WTC11 (cell line): ENCODE results near the gene PMFBP1. TPM values are rescaled to one million over a fixed set of nuclear protein-coding genes. Genes with fewer than 3 reads are reported as not detected.

Experiments used
- ATAC-seq: fragments of 200-7000 bp; cut with Tn5 transposase; 2 replicates; pipeline ENCODE4 v1.10.0; 2021; ENCODE audit warnings: mild to moderate bottlenecking, moderate library complexity
- CTCF ChIA-PET: fragments of 300-600 bp; sonication (Branson Sonifier 250); formaldehyde crosslinking; loops from one replicate; lab custom pipeline; 2021; ENCODE audit warnings: antibody characterized with exemption; lab: Charles Lee
- POLR2A ChIA-PET: fragments of 350-600 bp; sonication (Branson Sonifier 250); formaldehyde crosslinking; loops from one replicate; lab custom pipeline; 2021; ENCODE audit warnings: antibody characterized with exemption; lab: Charles Lee
- DNase-seq: peaks from one replicate; pipeline ENCODE4 v3.0.0; 2021; ENCODE audit warnings: low spot score
- H3K27ac Mint-ChIP-seq: 2 replicates; pipeline ENCODE4 v1.8.0; 2021; ENCODE audit warnings: mixed read lengths
- H3K27me3 Mint-ChIP-seq: 2 replicates; pipeline ENCODE4 v1.8.0; 2021; ENCODE audit warnings: low read depth, mild to moderate bottlenecking, moderate library complexity, mixed read lengths
- H3K36me3 Mint-ChIP-seq: 2 replicates; pipeline ENCODE4 v1.8.0; 2021; ENCODE audit warnings: mixed read lengths
- H3K4me1 Mint-ChIP-seq: 2 replicates; pipeline ENCODE4 v1.8.0; 2022; ENCODE audit warnings: mixed read lengths
- H3K4me3 Mint-ChIP-seq: 2 replicates; pipeline ENCODE4 v1.8.0; 2021; ENCODE audit warnings: mild to moderate bottlenecking, moderate library complexity, mixed read lengths
- H3K9me3 Mint-ChIP-seq: 2 replicates; pipeline ENCODE4 v1.8.0; 2021; ENCODE audit warnings: mixed read lengths
- ETV6 ChIP-seq: sonication (generic); formaldehyde crosslinking; IDR thresholded peaks from 2 replicates; pipeline ENCODE4 v1.8.1; 2022; ENCODE audit warnings: mild to moderate bottlenecking, missing genetic modification reagents
- FOXK1 ChIP-seq: sonication (generic); formaldehyde crosslinking; IDR thresholded peaks from 2 replicates; pipeline ENCODE4 v1.8.0; 2022; ENCODE audit warnings: mild to moderate bottlenecking, moderate library complexity, missing genetic modification reagents
- FOXP1 ChIP-seq: sonication (generic); formaldehyde crosslinking; IDR thresholded peaks from 2 replicates; pipeline ENCODE4 v1.8.0; 2022; ENCODE audit warnings: missing genetic modification reagents, mild to moderate bottlenecking, moderate library complexity, borderline replicate concordance
- GRHL2 ChIP-seq: fragments of 250-450 bp; sonication (Bioruptor Pico); IDR thresholded peaks from 2 replicates; pipeline ENCODE4 v1.8.0; 2022; ENCODE audit warnings: mild to moderate bottlenecking, moderate library complexity; ENCODE audit not compliant: insufficient replicate concordance, severe bottlenecking
- GTF2I ChIP-seq: fragments of 250-450 bp; sonication (Bioruptor Pico); conservative IDR thresholded peaks from 2 replicates; pipeline ENCODE4 v1.4.0; 2021; ENCODE audit warnings: mild to moderate bottlenecking
- IRF2 ChIP-seq: sonication (generic); formaldehyde crosslinking; IDR thresholded peaks from 2 replicates; pipeline ENCODE4 v1.8.0; 2022; ENCODE audit warnings: low read depth, missing genetic modification reagents, borderline replicate concordance
- JAZF1 ChIP-seq: fragments of 250-450 bp; sonication (Bioruptor Pico); IDR thresholded peaks from 2 replicates; pipeline ENCODE4 v1.9.0; 2021; ENCODE audit warnings: moderate library complexity, mild to moderate bottlenecking, inconsistent platforms
- NFE2L1 ChIP-seq: sonication (generic); formaldehyde crosslinking; IDR thresholded peaks from 2 replicates; pipeline ENCODE4 v1.8.1; 2023; ENCODE audit warnings: missing genetic modification reagents
- NR2C2 ChIP-seq: sonication (generic); formaldehyde crosslinking; IDR thresholded peaks from 2 replicates; pipeline ENCODE4 v1.8.0; 2022; ENCODE audit warnings: mild to moderate bottlenecking, missing genetic modification reagents
- OVOL2 ChIP-seq: fragments of 250-450 bp; sonication (Bioruptor Pico); IDR thresholded peaks from 2 replicates; pipeline ENCODE4 v1.9.0; 2021; ENCODE audit warnings: mild to moderate bottlenecking, borderline replicate concordance
- RELA ChIP-seq: sonication (generic); formaldehyde crosslinking; IDR thresholded peaks from 2 replicates; pipeline ENCODE4 v1.8.1; 2022; ENCODE audit warnings: missing genetic modification reagents, mild to moderate bottlenecking, borderline replicate concordance
- SOX15 ChIP-seq: fragments of 250-450 bp; sonication (Bioruptor Pico); IDR thresholded peaks from 2 replicates; pipeline ENCODE4 v1.9.0; 2021; ENCODE audit warnings: mild to moderate bottlenecking
- ZNF138 ChIP-seq: sonication (generic); formaldehyde crosslinking; conservative IDR thresholded peaks from 2 replicates; pipeline ENCODE4 v1.8.1; 2022; ENCODE audit warnings: mild to moderate bottlenecking, moderate library complexity, missing genetic modification reagents
- ZNF263 ChIP-seq: sonication (generic); formaldehyde crosslinking; IDR thresholded peaks from 2 replicates; pipeline ENCODE4 v1.8.1; 2022; ENCODE audit warnings: low read depth, mild to moderate bottlenecking, moderate library complexity, missing genetic modification reagents
- ZNF423 ChIP-seq: fragments of 250-450 bp; sonication (Bioruptor Pico); IDR thresholded peaks from 2 replicates; pipeline ENCODE4 v2.1.2; 2022; ENCODE audit warnings: mild to moderate bottlenecking, moderate library complexity
- total RNA-seq: library from RNA; stranded (reverse); gene quantifications from 3 replicates; pipeline ENCODE4 v1.2.3, GENCODE V29; 2021
- TF ChIP-seq, protein P1 (sequence below): fragments of 250-450 bp; sonication (Bioruptor Pico); IDR thresholded peaks from 2 replicates; pipeline ENCODE4 v1.8.0; 2021; ENCODE audit warnings: mild to moderate bottlenecking
- TF ChIP-seq, protein P2 (sequence below): sonication (generic); formaldehyde crosslinking; IDR thresholded peaks from 2 replicates; pipeline ENCODE4 v1.8.1; 2022; ENCODE audit warnings: mild to moderate bottlenecking, moderate library complexity, missing genetic modification reagents
- TF ChIP-seq, protein P3 (sequence below): sonication (generic); formaldehyde crosslinking; IDR thresholded peaks from 2 replicates; pipeline ENCODE4 v1.8.1; 2023; ENCODE audit warnings: mild to moderate bottlenecking, missing genetic modification reagents
- TF ChIP-seq, protein P4 (sequence below): sonication (generic); formaldehyde crosslinking; IDR thresholded peaks from 2 replicates; pipeline ENCODE4 v1.8.1; 2022; ENCODE audit warnings: missing genetic modification reagents, borderline replicate concordance
- TF ChIP-seq, protein P5 (sequence below): sonication (generic); formaldehyde crosslinking; IDR thresholded peaks from 2 replicates; pipeline ENCODE4 v1.8.0; 2023; ENCODE audit warnings: missing genetic modification reagents
- TF ChIP-seq, protein P6 (sequence below): sonication (generic); formaldehyde crosslinking; IDR thresholded peaks from 2 replicates; pipeline ENCODE4 v1.8.0; 2022; ENCODE audit warnings: mild to moderate bottlenecking, missing genetic modification reagents
- TF ChIP-seq, protein P7 (sequence below): sonication (generic); formaldehyde crosslinking; conservative IDR thresholded peaks from 2 replicates; pipeline ENCODE4 v1.8.1; 2022; ENCODE audit warnings: mild to moderate bottlenecking, missing genetic modification reagents
- TF ChIP-seq, protein P8 (sequence below): sonication (generic); formaldehyde crosslinking; IDR thresholded peaks from 2 replicates; pipeline ENCODE4 v1.8.1; 2022; ENCODE audit warnings: mild to moderate bottlenecking, missing genetic modification reagents, moderate library complexity, borderline replicate concordance

PMFBP1 gene
- total RNA-seq, 1 experiment from 2014 or later = 1.9 TPM

DNA sequence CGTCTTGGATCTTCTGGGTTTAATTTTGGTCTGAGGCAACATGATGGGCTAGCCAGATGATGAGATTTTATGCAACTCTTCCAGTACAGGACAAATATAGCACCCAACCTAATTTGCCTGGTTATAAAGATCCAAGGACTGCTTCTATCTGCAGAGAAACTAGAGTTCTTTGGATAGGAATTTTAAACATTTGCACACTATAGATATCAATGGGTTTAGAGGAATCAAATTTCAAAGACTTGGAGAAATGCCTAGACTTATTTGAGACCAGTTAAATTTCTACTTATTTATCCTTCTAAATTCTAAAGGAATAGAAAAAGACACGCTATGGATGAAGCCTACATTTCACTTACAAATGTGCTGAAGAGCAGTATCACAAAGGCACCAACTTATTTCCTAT is 12.6 kb downstream of the PMFBP1 start:
- POLR2A ChIA-PET = no interaction called here
- H3K9me3 Mint-ChIP-seq = peaks cover 8% of the 10 kb centered on the region
- H3K27me3 Mint-ChIP-seq = peaks cover 14% of the 10 kb centered on the region
- no peak for DNase-seq
- peaks cover 14% of the 10 kb centered on the region for H3K4me1 Mint-ChIP-seq
- peaks cover 4% of the 10 kb centered on the region for H3K36me3 Mint-ChIP-seq
- H3K4me3 Mint-ChIP-seq = no peak overlapping the region
- H3K27ac Mint-ChIP-seq = no peak overlapping the region
- CTCF ChIA-PET = no interaction called here
- no peak for ATAC-seq
- TF ChIP-seq ETV6 (CRISPR knock-in tag) (no peak), FOXP1 (CRISPR knock-in tag) (no peak), SOX15 (CRISPR knock-in tag) (no peak)
- TF ChIP-seq, protein P1, sequence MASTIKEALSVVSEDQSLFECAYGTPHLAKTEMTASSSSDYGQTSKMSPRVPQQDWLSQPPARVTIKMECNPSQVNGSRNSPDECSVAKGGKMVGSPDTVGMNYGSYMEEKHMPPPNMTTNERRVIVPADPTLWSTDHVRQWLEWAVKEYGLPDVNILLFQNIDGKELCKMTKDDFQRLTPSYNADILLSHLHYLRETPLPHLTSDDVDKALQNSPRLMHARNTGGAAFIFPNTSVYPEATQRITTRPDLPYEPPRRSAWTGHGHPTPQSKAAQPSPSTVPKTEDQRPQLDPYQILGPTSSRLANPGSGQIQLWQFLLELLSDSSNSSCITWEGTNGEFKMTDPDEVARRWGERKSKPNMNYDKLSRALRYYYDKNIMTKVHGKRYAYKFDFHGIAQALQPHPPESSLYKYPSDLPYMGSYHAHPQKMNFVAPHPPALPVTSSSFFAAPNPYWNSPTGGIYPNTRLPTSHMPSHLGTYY (CRISPR knock-in tag) = no peak

DNA sequence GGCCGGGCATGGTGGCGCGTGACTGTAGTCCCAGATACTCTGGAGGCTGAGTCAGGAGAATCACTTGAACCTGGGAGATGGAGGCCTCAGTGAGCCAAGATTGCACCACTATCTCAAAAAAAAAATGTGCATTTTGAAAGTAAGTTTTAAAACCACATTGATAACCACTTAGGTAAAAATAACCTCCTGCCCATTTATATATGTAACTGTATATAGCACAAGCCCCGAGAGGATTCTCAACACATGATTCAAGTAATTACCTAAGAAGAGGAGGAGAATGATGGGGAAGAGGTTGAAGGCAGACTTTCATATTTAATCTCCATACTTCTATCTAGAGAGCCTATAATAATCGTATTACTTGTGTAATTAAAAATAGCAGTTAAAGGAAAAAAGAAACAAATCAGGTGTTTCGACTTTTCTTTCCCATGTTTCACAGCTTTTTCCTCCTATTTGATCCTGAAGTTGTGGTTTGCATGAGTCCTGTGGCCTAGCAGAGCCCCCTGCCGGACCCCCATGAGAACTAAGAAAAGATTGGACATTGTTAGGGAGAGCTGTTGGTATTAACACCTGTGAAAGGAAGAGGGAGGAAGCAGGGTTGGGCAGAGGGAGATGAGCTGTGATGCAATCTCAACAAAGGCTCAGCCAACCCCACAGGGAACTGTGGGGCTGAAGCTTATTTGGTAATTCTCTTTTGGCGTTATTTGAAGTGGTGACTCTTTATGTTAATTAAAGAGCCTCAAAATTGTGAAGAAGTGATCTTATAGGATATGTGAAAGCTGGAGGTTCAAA is 22.1 kb downstream of the PMFBP1 start:
- no peak for TF ChIP-seq NR2C2 (CRISPR knock-in tag)
- no peak for TF ChIP-seq RELA (CRISPR knock-in tag)
- Mint-ChIP-seq H3K4me3 (no peak overlapping the region), H3K27ac (no peak overlapping the region), H3K9me3 (peaks cover 7% of the 10 kb centered on the region), H3K4me1 (peaks cover 6% of the 10 kb centered on the region), H3K36me3 (0 out of 2 replicates have a peak, but pooled peaks cover 5% of the 10 kb centered on the region), H3K27me3 (peaks cover 8% of the 10 kb centered on the region; the same call in 1 of the 2 replicates)
- DNase-seq (peak; percentile 38), ATAC-seq (peak; percentile 98)
- POLR2A ChIA-PET = interaction anchor here (1.2 kb wide), 1 partner anchor 25 kb away, joined by 8 read pairs; no protein-coding TSS in a partner anchor
- CTCF ChIA-PET = interaction anchor here (0.5 to 2.4 kb wide), 16 partner anchors 12 to 1027 kb away, joined by 3 to 68 read pairs (median 4); partner anchors contain the start of genes DHX38, TXNL4B and ZNF821

DNA sequence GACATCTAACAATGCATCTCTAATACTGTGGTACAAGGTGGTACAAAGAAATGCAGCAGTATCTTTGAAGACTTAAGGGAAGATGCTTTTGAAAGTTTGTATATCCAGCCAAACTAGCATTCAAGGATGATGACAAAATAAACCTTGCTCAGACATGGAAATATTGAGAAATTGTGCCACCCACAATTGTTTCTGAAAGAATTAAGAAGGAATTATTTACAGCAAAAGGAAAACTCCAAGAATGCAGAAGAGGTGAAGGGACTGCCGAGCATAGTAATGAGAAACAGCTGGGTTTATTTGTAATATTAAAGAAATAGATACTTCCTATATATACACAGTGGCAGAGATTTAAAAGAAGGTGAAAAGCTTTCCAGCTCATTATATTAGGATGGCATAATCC is 29.5 kb downstream of the PMFBP1 start:
- 0 out of 2 replicates have a peak, but pooled peaks cover 3% of the 10 kb centered on the region for H3K36me3 Mint-ChIP-seq
- TF ChIP-seq, protein P2, sequence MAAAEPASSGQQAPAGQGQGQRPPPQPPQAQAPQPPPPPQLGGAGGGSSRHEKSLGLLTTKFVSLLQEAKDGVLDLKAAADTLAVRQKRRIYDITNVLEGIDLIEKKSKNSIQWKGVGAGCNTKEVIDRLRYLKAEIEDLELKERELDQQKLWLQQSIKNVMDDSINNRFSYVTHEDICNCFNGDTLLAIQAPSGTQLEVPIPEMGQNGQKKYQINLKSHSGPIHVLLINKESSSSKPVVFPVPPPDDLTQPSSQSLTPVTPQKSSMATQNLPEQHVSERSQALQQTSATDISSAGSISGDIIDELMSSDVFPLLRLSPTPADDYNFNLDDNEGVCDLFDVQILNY (CRISPR knock-in tag) = no peak
- no peak for TF ChIP-seq GTF2I (CRISPR knock-in tag)
- no peak for TF ChIP-seq JAZF1 (CRISPR knock-in tag)
- no peak for TF ChIP-seq NFE2L1 (CRISPR knock-in tag)
- TF ChIP-seq, protein P3, sequence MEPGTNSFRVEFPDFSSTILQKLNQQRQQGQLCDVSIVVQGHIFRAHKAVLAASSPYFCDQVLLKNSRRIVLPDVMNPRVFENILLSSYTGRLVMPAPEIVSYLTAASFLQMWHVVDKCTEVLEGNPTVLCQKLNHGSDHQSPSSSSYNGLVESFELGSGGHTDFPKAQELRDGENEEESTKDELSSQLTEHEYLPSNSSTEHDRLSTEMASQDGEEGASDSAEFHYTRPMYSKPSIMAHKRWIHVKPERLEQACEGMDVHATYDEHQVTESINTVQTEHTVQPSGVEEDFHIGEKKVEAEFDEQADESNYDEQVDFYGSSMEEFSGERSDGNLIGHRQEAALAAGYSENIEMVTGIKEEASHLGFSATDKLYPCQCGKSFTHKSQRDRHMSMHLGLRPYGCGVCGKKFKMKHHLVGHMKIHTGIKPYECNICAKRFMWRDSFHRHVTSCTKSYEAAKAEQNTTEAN (CRISPR knock-in tag) = no peak
- TF ChIP-seq ZNF263 = no peak
- TF ChIP-seq IRF2 = no peak
- TF ChIP-seq GRHL2 (CRISPR knock-in tag) = no peak
- TF ChIP-seq ZNF138 (CRISPR knock-in tag) = no peak
- no peak for TF ChIP-seq ZNF423 (CRISPR knock-in tag)
- no peak for TF ChIP-seq OVOL2 (CRISPR knock-in tag)
- TF ChIP-seq FOXK1 (CRISPR knock-in tag) = no peak
- TF ChIP-seq, protein P4, sequence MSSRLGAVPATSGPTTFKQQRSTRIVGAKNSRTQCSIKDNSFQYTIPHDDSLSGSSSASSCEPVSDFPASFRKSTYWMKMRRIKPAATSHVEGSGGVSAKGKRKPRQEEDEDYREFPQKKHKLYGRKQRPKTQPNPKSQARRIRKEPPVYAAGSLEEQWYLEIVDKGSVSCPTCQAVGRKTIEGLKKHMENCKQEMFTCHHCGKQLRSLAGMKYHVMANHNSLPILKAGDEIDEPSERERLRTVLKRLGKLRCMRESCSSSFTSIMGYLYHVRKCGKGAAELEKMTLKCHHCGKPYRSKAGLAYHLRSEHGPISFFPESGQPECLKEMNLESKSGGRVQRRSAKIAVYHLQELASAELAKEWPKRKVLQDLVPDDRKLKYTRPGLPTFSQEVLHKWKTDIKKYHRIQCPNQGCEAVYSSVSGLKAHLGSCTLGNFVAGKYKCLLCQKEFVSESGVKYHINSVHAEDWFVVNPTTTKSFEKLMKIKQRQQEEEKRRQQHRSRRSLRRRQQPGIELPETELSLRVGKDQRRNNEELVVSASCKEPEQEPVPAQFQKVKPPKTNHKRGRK (CRISPR knock-in tag) = no peak
- TF ChIP-seq, protein P5, sequence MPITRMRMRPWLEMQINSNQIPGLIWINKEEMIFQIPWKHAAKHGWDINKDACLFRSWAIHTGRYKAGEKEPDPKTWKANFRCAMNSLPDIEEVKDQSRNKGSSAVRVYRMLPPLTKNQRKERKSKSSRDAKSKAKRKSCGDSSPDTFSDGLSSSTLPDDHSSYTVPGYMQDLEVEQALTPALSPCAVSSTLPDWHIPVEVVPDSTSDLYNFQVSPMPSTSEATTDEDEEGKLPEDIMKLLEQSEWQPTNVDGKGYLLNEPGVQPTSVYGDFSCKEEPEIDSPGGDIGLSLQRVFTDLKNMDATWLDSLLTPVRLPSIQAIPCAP (CRISPR knock-in tag) = no peak
- TF ChIP-seq, protein P6, sequence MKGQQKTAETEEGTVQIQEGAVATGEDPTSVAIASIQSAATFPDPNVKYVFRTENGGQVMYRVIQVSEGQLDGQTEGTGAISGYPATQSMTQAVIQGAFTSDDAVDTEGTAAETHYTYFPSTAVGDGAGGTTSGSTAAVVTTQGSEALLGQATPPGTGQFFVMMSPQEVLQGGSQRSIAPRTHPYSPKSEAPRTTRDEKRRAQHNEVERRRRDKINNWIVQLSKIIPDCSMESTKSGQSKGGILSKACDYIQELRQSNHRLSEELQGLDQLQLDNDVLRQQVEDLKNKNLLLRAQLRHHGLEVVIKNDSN (CRISPR knock-in tag) = no peak
- TF ChIP-seq, protein P7, sequence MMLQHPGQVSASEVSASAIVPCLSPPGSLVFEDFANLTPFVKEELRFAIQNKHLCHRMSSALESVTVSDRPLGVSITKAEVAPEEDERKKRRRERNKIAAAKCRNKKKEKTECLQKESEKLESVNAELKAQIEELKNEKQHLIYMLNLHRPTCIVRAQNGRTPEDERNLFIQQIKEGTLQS (CRISPR knock-in tag) = no peak
- TF ChIP-seq, protein P8, sequence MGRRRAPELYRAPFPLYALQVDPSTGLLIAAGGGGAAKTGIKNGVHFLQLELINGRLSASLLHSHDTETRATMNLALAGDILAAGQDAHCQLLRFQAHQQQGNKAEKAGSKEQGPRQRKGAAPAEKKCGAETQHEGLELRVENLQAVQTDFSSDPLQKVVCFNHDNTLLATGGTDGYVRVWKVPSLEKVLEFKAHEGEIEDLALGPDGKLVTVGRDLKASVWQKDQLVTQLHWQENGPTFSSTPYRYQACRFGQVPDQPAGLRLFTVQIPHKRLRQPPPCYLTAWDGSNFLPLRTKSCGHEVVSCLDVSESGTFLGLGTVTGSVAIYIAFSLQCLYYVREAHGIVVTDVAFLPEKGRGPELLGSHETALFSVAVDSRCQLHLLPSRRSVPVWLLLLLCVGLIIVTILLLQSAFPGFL (CRISPR knock-in tag) = no peak
- TF ChIP-seq, all 79 proteins: peak for 0
- Mint-ChIP-seq H3K4me1 (no peaks in the 10 kb centered on the region; the same call in 1 of the 2 replicates), H3K4me3 (no peak overlapping the region), H3K27me3 (peaks cover 8% of the 10 kb centered on the region; the same call in 1 of the 2 replicates), H3K9me3 (peaks cover 8% of the 10 kb centered on the region), H3K27ac (no peak overlapping the region)
- ChIA-PET CTCF (interaction anchor here (1.1 kb wide), 1 partner anchor 18 kb away, joined by 5 read pairs; no protein-coding TSS in a partner anchor), POLR2A (no interaction called here)
- ATAC-seq (no peak), DNase-seq (no peak)
